Esophagus squamous epithelium (tissue), 4 donors: ENCODE results near the gene KCNK6.

Source experiments
- CTCF ChIP-seq, 6 experiments: fragments of 450-650 bp in 4 of 6; fragments of 200-600 bp in 2 of 6; sonication (generic) in 2 of 6; IDR thresholded peaks; one replicate each; pipeline ENCODE4 v1.5.1; 2016 to 2019; ENCODE audit warnings: antibody characterized with exemption in 6 of 6, mild to moderate bottlenecking in 4 of 6, moderate library complexity in 4 of 6
- POLR2A ChIP-seq, 4 donors: fragments of 450-650 bp; IDR thresholded peaks; one replicate each; pipeline ENCODE4 v1.6.1; 2017; ENCODE audit warnings: antibody characterized with exemption in 4 of 4, mild to moderate bottlenecking in 4 of 4, moderate library complexity in 3 of 4

- TF ChIP-seq CTCF (IDR thresholded peaks at IDR 0.05) (peak in 3 of 6 experiments; percentile 37 to 56 (median 47)), POLR2A (IDR thresholded peaks at IDR 0.05) (no peak)
Observed at GRCh38 chr19:38361633-38362075, 42.0 kb downstream of the KCNK6 start.
